CD4-positive, CD25-positive, alpha-beta regulatory T cell (primary cell): ENCODE results near the gene SAMD5. TPM values are rescaled to one million over a fixed set of nuclear protein-coding genes. Genes with fewer than 3 reads are reported as not detected.
"Not testable (repeated sequence)": the region's sequence is repeated elsewhere in the genome, so short reads cannot be mapped to it uniquely, and the experiment has no call there.

ENCODE experiments used
- ATAC-seq, 2 donors: fragments of 150-1000 bp; cut with Tn5 transposase; one replicate each; pipeline ENCODE4 v1.10.0; 2021; ENCODE audit warnings: low read depth in 2 of 2, moderate number of reproducible peaks in 2 of 2, moderate library complexity in 1 of 2
- DNase-seq, 3 donors: peaks; one replicate each; pipeline versions ENCODE4 v3.0.0 to v3.0.0-alpha.2; 2012 to 2022; ENCODE audit warnings: mixed read lengths in 1 of 3
- H3K27ac ChIP-seq: one replicate; pipeline ENCODE4 v1.7.0; 2013; ENCODE audit warnings: mild to moderate bottlenecking, low read length; ENCODE audit not compliant: insufficient read depth, poor library complexity, severe bottlenecking
- H3K27me3 ChIP-seq: one replicate; pipeline ENCODE4 v1.7.0; 2013; ENCODE audit warnings: low read length; ENCODE audit not compliant: control insufficient read depth, insufficient read depth
- H3K36me3 ChIP-seq: one replicate; pipeline ENCODE4 v1.7.0; 2013; ENCODE audit warnings: mild to moderate bottlenecking, low read length, moderate library complexity; ENCODE audit not compliant: control insufficient read depth, insufficient read depth
- H3K4me1 ChIP-seq: 2 replicates; pipeline ENCODE4 v1.7.0; 2013; ENCODE audit warnings: mild to moderate bottlenecking, low read length; ENCODE audit not compliant: insufficient read depth, control insufficient read depth, poor library complexity, severe bottlenecking
- H3K4me3 ChIP-seq: one replicate; pipeline ENCODE4 v1.7.0; 2013; ENCODE audit warnings: low read depth, mild to moderate bottlenecking, low read length, moderate library complexity
- H3K9me3 ChIP-seq, 2 experiments: 1 replicate in 1 of 2; 2 replicates in 1 of 2; pipeline ENCODE4 v1.7.0; 2013; ENCODE audit warnings: low read length in 2 of 2, mild to moderate bottlenecking in 1 of 2, moderate library complexity in 1 of 2; ENCODE audit not compliant: control insufficient read depth in 2 of 2
- H3K27ac Mint-ChIP-seq, 3 donors: one replicate each; pipeline ENCODE4 v1.8.0; 2020 to 2022; ENCODE audit warnings: mild to moderate bottlenecking in 3 of 3, mixed read lengths in 3 of 3, moderate library complexity in 2 of 3
- H3K27me3 Mint-ChIP-seq: one replicate; pipeline ENCODE4 v1.8.0; 2022; ENCODE audit warnings: mild to moderate bottlenecking, mixed read lengths
- H3K36me3 Mint-ChIP-seq: one replicate; pipeline ENCODE4 v1.8.0; 2020; ENCODE audit warnings: mixed read lengths
- H3K4me1 Mint-ChIP-seq, 4 donors: one replicate each; pipeline ENCODE4 v1.8.0; 2020 to 2022; ENCODE audit warnings: mixed read lengths in 4 of 4, mild to moderate bottlenecking in 1 of 4
- H3K4me3 Mint-ChIP-seq, 4 donors: one replicate each; pipeline ENCODE4 v1.8.0; 2020 to 2022; ENCODE audit warnings: mild to moderate bottlenecking in 4 of 4, mixed read lengths in 4 of 4, moderate library complexity in 3 of 4
- H3K9me3 Mint-ChIP-seq, 7 donors: one replicate each; pipeline ENCODE4 v1.8.0; 2020 to 2022; ENCODE audit warnings: mixed read lengths in 7 of 7, mild to moderate bottlenecking in 3 of 7, moderate library complexity in 2 of 7
- polyA plus RNA-seq, 4 donors: library from polyadenylated mRNA; unstranded; fragments of 300-500 nt; fragmentation: Illumina TruSeq; gene quantifications; one replicate each; pipeline ENCODE4 v1.2.3, GENCODE V29; 2021
- total RNA-seq: library from RNA; stranded (reverse); gene quantifications from one replicate; pipeline ENCODE4 v1.2.3, GENCODE V29; 2022

SAMD5 gene
- total and polyA plus RNA-seq, 5 donors from 2014 or later, result not detected

- no peaks in the 10 kb centered on the region for H3K4me1 ChIP-seq
- DNase-seq, result no peak
- no peaks in the 10 kb centered on the region for H3K9me3 ChIP-seq
Measured at GRCh38 chr6:147530132-147531060, 21.9 kb downstream of the SAMD5 start.

GRCh38 chr6:147531321-147531720, 22.8 kb downstream of the SAMD5 start:
- no peak overlapping the region for H3K4me3 Mint-ChIP-seq
- no peaks in the 10 kb centered on the region for H3K36me3 Mint-ChIP-seq
- H3K4me1 ChIP-seq, result no peaks in the 10 kb centered on the region
- ATAC-seq (no peak), DNase-seq (no peak)
- no peak overlapping the region for H3K4me3 ChIP-seq
- H3K9me3 ChIP-seq, result no peaks in the 10 kb centered on the region
- no peak overlapping the region for H3K27ac Mint-ChIP-seq
- H3K4me1 Mint-ChIP-seq, result no peaks in the 10 kb centered on the region
- H3K9me3 Mint-ChIP-seq, result peaks cover 0 to 1% (median 0%) of the 10 kb centered on the region in 7 donors
- H3K27me3 Mint-ChIP-seq, result peaks cover 5% of the 10 kb centered on the region
- no peaks in the 10 kb centered on the region for H3K36me3 ChIP-seq
- no peak overlapping the region for H3K27ac ChIP-seq
- H3K27me3 ChIP-seq, result peaks cover 8% of the 10 kb centered on the region

More at GRCh38 chr6:147530132-147531060, 21.9 kb downstream of the SAMD5 start:
- Histone ChIP-seq H3K27me3 (peaks cover 8% of the 10 kb centered on the region), H3K36me3 (no peaks in the 10 kb centered on the region), H3K4me3 (no peak overlapping the region), H3K27ac (no peak overlapping the region)
- Mint-ChIP-seq H3K4me3 (no peak overlapping the region), H3K4me1 (no peaks in the 10 kb centered on the region), H3K36me3 (no peaks in the 10 kb centered on the region), H3K27ac (no peak overlapping the region), H3K9me3 (peaks cover 0 to 1% (median 0%) of the 10 kb centered on the region in 7 donors), H3K27me3 (peaks cover 5% of the 10 kb centered on the region)
- no peak for ATAC-seq

- Mint-ChIP-seq H3K36me3 (no peaks in the 10 kb centered on the region), H3K4me1 (no peaks in the 10 kb centered on the region), H3K4me3 (no peak overlapping the region), H3K27ac (no peak overlapping the region), H3K9me3 (peaks cover 0 to 1% (median 0%) of the 10 kb centered on the region in 7 donors), H3K27me3 (peaks cover 5% of the 10 kb centered on the region)
- H3K27ac ChIP-seq, result no peak overlapping the region
- H3K27me3 ChIP-seq, result peaks cover 6% of the 10 kb centered on the region
- no peaks in the 10 kb centered on the region for H3K4me1 ChIP-seq
- no peak overlapping the region for H3K4me3 ChIP-seq
- no peak for ATAC-seq
- H3K36me3 ChIP-seq, result no peaks in the 10 kb centered on the region
- no peak for DNase-seq
- H3K9me3 ChIP-seq, result no peaks in the 10 kb centered on the region
Measured at GRCh38 chr6:147534116-147534860, 25.8 kb downstream of the SAMD5 start.

GRCh38 chr6:147538821-147539220, 30.3 kb downstream of the SAMD5 start:
- H3K9me3 ChIP-seq, result no peaks in the 10 kb centered on the region
- DNase-seq (no peak), ATAC-seq (no peak)
- Mint-ChIP-seq H3K4me1 (no peaks in the 10 kb centered on the region), H3K27ac (no peak overlapping the region), H3K36me3 (no peaks in the 10 kb centered on the region), H3K27me3 (peaks cover 5% of the 10 kb centered on the region), H3K9me3 (peaks cover 0 to 8% (median 0%) of the 10 kb centered on the region in 7 donors), H3K4me3 (no peak overlapping the region)
- H3K27me3 ChIP-seq, result no peaks in the 10 kb centered on the region
- H3K36me3 ChIP-seq, result no peaks in the 10 kb centered on the region
- H3K4me3 ChIP-seq, result no peak overlapping the region
- H3K27ac ChIP-seq, result no peak overlapping the region
- no peaks in the 10 kb centered on the region for H3K4me1 ChIP-seq

- H3K27ac ChIP-seq, result no peak overlapping the region
- H3K4me3 ChIP-seq, result no peak overlapping the region
- no peak overlapping the region for H3K27ac Mint-ChIP-seq
- DNase-seq, result no peak
- H3K27me3 Mint-ChIP-seq, result no peaks in the 10 kb centered on the region
- H3K9me3 ChIP-seq, result no peaks in the 10 kb centered on the region
- no peak for ATAC-seq
- H3K9me3 Mint-ChIP-seq, result peaks cover 0 to 8% (median 0%) of the 10 kb centered on the region in 7 donors
- H3K36me3 Mint-ChIP-seq, result no peaks in the 10 kb centered on the region
- H3K4me1 ChIP-seq, result no peaks in the 10 kb centered on the region
- no peaks in the 10 kb centered on the region for H3K4me1 Mint-ChIP-seq
- no peak overlapping the region for H3K4me3 Mint-ChIP-seq
- no peaks in the 10 kb centered on the region for H3K36me3 ChIP-seq
- H3K27me3 ChIP-seq, result no peaks in the 10 kb centered on the region
Measured at GRCh38 chr6:147540075-147540474, 31.6 kb downstream of the SAMD5 start.

GRCh38 chr6:147542436-147542835, 33.9 kb downstream of the SAMD5 start:
- H3K27ac ChIP-seq, H3K9me3 Mint-ChIP-seq, ATAC-seq, H3K4me1 ChIP-seq, H3K4me3 Mint-ChIP-seq, H3K27me3 Mint-ChIP-seq, H3K4me1 Mint-ChIP-seq, H3K27ac Mint-ChIP-seq, H3K36me3 Mint-ChIP-seq, H3K36me3 ChIP-seq, H3K9me3 ChIP-seq, H3K4me3 ChIP-seq, DNase-seq, H3K27me3 ChIP-seq: not testable (repeated sequence)

GRCh38 chr6:147544420-147544819, 35.9 kb downstream of the SAMD5 start:
- H3K4me1 Mint-ChIP-seq, result no peaks in the 10 kb centered on the region
- DNase-seq, result no peak
- H3K4me3 Mint-ChIP-seq, result no peak overlapping the region
- H3K9me3 Mint-ChIP-seq, result peaks cover 0 to 8% (median 1%) of the 10 kb centered on the region in 7 donors
- H3K27ac Mint-ChIP-seq, result no peak overlapping the region
- no peaks in the 10 kb centered on the region for H3K27me3 Mint-ChIP-seq
- no peaks in the 10 kb centered on the region for H3K4me1 ChIP-seq
- no peaks in the 10 kb centered on the region for H3K36me3 ChIP-seq
- H3K27ac ChIP-seq, result no peak overlapping the region
- no peak for ATAC-seq
- no peak overlapping the region for H3K4me3 ChIP-seq
- no peaks in the 10 kb centered on the region for H3K27me3 ChIP-seq
- no peaks in the 10 kb centered on the region for H3K36me3 Mint-ChIP-seq
- no peaks in the 10 kb centered on the region for H3K9me3 ChIP-seq
